ENCODE measurements around the gene WSCD1.

WSCD1 gene

DNA sequence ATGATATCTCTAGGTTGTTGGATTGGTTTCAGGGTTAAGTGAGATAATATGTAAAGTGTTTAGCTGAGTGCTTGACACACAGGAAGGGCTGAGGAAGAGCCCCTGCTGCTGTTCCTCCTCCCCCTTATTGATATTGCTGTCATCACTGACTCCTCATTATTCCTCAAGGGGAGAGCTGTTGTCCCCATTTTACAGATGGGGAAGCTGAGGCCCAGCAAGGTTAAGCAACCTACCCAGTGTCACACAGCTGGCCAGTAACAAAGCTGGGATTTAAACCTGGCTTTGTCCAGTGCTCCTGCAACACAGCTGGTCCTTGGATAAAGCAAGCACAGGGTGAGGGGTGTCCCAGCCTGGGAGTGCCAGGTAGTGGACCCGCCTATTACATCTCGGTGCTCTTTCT is 9.8 kb downstream of the WSCD1 start:
- no peak for ATAC-seq
- TF ChIP-seq, protein P1, sequence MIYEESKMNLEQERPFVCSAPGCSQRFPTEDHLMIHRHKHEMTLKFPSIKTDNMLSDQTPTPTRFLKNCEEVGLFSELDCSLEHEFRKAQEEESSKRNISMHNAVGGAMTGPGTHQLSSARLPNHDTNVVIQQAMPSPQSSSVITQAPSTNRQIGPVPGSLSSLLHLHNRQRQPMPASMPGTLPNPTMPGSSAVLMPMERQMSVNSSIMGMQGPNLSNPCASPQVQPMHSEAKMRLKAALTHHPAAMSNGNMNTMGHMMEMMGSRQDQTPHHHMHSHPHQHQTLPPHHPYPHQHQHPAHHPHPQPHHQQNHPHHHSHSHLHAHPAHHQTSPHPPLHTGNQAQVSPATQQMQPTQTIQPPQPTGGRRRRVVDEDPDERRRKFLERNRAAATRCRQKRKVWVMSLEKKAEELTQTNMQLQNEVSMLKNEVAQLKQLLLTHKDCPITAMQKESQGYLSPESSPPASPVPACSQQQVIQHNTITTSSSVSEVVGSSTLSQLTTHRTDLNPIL (CRISPR knock-in tag; IDR thresholded peaks at IDR 0.05; ENCODE audit: low read depth) = no peak
- TF ChIP-seq, protein P2, sequence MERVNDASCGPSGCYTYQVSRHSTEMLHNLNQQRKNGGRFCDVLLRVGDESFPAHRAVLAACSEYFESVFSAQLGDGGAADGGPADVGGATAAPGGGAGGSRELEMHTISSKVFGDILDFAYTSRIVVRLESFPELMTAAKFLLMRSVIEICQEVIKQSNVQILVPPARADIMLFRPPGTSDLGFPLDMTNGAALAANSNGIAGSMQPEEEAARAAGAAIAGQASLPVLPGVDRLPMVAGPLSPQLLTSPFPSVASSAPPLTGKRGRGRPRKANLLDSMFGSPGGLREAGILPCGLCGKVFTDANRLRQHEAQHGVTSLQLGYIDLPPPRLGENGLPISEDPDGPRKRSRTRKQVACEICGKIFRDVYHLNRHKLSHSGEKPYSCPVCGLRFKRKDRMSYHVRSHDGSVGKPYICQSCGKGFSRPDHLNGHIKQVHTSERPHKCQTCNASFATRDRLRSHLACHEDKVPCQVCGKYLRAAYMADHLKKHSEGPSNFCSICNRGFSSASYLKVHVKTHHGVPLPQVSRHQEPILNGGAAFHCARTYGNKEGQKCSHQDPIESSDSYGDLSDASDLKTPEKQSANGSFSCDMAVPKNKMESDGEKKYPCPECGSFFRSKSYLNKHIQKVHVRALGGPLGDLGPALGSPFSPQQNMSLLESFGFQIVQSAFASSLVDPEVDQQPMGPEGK (CRISPR knock-in tag; IDR thresholded peaks at IDR 0.05; ENCODE audit: borderline replicate concordance) = no peak
- TF ChIP-seq ARNTL (CRISPR knock-in tag; IDR thresholded peaks at IDR 0.05; ENCODE audit: borderline replicate concordance, low read depth) (no peak), GLIS3 (CRISPR knock-in tag; IDR thresholded peaks at IDR 0.05) (no peak), ZC3H10 (CRISPR knock-in tag; IDR thresholded peaks at IDR 0.05) (no peak), BACH2 (CRISPR knock-in tag; IDR thresholded peaks at IDR 0.05; ENCODE audit: borderline replicate concordance) (no peak), ESRRG (CRISPR knock-in tag; IDR thresholded peaks at IDR 0.05) (no peak), TCF4 (CRISPR knock-in tag; IDR thresholded peaks at IDR 0.05; ENCODE audit: borderline replicate concordance) (no peak), CSDC2 (CRISPR knock-in tag; IDR thresholded peaks at IDR 0.05) (no peak), ZNF8 (CRISPR knock-in tag; IDR thresholded peaks at IDR 0.05) (no peak)
- TF ChIP-seq, protein P3, sequence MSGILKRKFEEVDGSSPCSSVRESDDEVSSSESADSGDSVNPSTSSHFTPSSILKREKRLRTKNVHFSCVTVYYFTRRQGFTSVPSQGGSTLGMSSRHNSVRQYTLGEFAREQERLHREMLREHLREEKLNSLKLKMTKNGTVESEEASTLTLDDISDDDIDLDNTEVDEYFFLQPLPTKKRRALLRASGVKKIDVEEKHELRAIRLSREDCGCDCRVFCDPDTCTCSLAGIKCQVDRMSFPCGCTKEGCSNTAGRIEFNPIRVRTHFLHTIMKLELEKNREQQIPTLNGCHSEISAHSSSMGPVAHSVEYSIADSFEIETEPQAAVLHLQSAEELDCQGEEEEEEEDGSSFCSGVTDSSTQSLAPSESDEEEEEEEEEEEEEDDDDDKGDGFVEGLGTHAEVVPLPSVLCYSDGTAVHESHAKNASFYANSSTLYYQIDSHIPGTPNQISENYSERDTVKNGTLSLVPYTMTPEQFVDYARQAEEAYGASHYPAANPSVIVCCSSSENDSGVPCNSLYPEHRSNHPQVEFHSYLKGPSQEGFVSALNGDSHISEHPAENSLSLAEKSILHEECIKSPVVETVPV (CRISPR knock-in tag; IDR thresholded peaks at IDR 0.05) = no peak

DNA sequence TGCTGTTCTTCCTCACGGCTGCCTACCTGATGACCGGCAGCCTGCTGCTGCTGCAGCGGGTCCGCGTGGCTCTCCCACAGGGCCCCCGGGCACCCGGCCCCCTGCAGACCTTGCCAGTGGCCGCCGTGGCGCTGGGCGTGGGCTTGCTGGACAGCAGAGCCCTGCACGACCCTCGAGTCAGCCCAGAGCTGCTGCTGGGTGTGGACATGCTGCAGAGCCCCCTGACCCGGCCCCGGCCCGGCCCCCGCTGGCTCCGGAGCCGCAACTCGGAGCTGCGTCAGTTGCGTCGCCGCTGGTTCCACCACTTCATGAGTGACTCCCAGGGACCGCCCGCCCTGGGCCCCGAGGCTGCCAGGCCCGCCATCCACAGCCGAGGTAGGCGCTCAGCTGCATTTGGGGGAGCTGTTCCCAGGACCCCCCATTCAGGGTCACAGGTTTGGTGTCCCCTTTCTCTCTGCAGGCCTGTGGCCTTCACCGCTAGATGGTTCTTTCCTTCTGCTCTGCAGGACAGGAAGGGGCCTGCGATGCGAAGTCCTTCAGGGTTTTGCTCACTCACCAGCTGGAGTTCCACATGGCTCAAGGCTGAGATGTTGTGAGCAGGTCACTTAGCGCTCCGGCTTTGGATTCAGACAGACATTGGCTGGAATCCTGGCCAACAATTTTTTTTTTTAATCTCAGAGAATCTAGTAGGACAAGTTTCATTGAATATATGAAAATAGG is 10.7 kb downstream of the WSCD1 start:
- no peak for ATAC-seq
- TF ChIP-seq ARNTL (CRISPR knock-in tag; IDR thresholded peaks at IDR 0.05; ENCODE audit: borderline replicate concordance, low read depth) = no peak
- TF ChIP-seq TOX (CRISPR knock-in tag; IDR thresholded peaks at IDR 0.05; ENCODE audit: borderline replicate concordance) = no peak
- no peak for TF ChIP-seq ZNF8 (CRISPR knock-in tag; IDR thresholded peaks at IDR 0.05)
- TF ChIP-seq ISL1 (CRISPR knock-in tag; IDR thresholded peaks at IDR 0.05) = no peak
- TF ChIP-seq, protein P3 (CRISPR knock-in tag; IDR thresholded peaks at IDR 0.05) = no peak
- TF ChIP-seq ESRRG (CRISPR knock-in tag; IDR thresholded peaks at IDR 0.05) = no peak
- no peak for TF ChIP-seq PPARA (CRISPR knock-in tag; IDR thresholded peaks at IDR 0.05; ENCODE audit: borderline replicate concordance)
- TF ChIP-seq BACH2 (CRISPR knock-in tag; IDR thresholded peaks at IDR 0.05; ENCODE audit: borderline replicate concordance) = no peak
- no peak for TF ChIP-seq ZFP30 (CRISPR knock-in tag; IDR thresholded peaks at IDR 0.05)
- no peak for TF ChIP-seq ZNF70 (CRISPR knock-in tag; IDR thresholded peaks at IDR 0.05)
- no peak for TF ChIP-seq ZC3H10 (CRISPR knock-in tag; IDR thresholded peaks at IDR 0.05)

DNA sequence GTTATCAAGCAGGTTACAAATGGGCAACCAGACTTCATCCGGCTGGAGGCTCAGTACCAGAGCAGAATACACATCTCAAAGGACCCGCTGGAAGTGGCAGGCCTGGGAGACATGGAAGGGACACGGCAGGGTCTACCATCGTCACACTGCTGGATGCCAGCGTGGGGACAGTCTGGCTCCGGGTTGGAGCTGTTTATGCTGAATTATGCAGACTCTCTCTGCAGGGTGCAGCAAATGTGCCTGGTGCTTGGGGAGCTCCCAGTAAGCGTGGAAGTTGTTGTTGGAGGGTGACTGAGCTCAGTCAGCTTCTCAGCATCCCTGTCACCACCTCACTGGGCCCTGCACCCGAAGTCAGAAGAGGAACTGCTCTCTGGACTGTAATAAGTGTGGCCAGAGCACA is 12.2 kb downstream of the WSCD1 start:
- ATAC-seq = no peak
- TF ChIP-seq ZNF565 (CRISPR knock-in tag; conservative IDR thresholded peaks at IDR 0.05; ENCODE audit: low read depth) = no peak
- TF ChIP-seq TOX (CRISPR knock-in tag; IDR thresholded peaks at IDR 0.05; ENCODE audit: borderline replicate concordance) = no peak
- no peak for TF ChIP-seq ZC3H10 (CRISPR knock-in tag; IDR thresholded peaks at IDR 0.05)
- no peak for TF ChIP-seq GLIS3 (CRISPR knock-in tag; IDR thresholded peaks at IDR 0.05)
- no peak for TF ChIP-seq ZFP3 (CRISPR knock-in tag; IDR thresholded peaks at IDR 0.05)
- TF ChIP-seq ZNF8 (CRISPR knock-in tag; IDR thresholded peaks at IDR 0.05) = no peak
- no peak for TF ChIP-seq OSR1 (CRISPR knock-in tag; IDR thresholded peaks at IDR 0.05)
- TF ChIP-seq, protein P4, sequence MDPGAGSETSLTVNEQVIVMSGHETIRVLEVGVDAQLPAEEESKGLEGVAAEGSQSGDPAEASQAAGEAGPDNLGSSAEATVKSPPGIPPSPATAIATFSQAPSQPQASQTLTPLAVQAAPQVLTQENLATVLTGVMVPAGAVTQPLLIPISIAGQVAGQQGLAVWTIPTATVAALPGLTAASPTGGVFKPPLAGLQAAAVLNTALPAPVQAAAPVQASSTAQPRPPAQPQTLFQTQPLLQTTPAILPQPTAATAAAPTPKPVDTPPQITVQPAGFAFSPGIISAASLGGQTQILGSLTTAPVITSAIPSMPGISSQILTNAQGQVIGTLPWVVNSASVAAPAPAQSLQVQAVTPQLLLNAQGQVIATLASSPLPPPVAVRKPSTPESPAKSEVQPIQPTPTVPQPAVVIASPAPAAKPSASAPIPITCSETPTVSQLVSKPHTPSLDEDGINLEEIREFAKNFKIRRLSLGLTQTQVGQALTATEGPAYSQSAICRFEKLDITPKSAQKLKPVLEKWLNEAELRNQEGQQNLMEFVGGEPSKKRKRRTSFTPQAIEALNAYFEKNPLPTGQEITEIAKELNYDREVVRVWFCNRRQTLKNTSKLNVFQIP (CRISPR knock-in tag; IDR thresholded peaks at IDR 0.05; ENCODE audit: borderline replicate concordance, low read depth) = no peak
- TF ChIP-seq PPARA (CRISPR knock-in tag; IDR thresholded peaks at IDR 0.05; ENCODE audit: borderline replicate concordance) = no peak
- TF ChIP-seq, protein P2 (CRISPR knock-in tag; IDR thresholded peaks at IDR 0.05; ENCODE audit: borderline replicate concordance) = no peak
- TF ChIP-seq, protein P5, sequence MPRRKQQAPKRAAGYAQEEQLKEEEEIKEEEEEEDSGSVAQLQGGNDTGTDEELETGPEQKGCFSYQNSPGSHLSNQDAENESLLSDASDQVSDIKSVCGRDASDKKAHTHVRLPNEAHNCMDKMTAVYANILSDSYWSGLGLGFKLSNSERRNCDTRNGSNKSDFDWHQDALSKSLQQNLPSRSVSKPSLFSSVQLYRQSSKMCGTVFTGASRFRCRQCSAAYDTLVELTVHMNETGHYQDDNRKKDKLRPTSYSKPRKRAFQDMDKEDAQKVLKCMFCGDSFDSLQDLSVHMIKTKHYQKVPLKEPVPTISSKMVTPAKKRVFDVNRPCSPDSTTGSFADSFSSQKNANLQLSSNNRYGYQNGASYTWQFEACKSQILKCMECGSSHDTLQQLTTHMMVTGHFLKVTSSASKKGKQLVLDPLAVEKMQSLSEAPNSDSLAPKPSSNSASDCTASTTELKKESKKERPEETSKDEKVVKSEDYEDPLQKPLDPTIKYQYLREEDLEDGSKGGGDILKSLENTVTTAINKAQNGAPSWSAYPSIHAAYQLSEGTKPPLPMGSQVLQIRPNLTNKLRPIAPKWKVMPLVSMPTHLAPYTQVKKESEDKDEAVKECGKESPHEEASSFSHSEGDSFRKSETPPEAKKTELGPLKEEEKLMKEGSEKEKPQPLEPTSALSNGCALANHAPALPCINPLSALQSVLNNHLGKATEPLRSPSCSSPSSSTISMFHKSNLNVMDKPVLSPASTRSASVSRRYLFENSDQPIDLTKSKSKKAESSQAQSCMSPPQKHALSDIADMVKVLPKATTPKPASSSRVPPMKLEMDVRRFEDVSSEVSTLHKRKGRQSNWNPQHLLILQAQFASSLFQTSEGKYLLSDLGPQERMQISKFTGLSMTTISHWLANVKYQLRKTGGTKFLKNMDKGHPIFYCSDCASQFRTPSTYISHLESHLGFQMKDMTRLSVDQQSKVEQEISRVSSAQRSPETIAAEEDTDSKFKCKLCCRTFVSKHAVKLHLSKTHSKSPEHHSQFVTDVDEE (CRISPR knock-in tag; IDR thresholded peaks at IDR 0.05) = no peak
- TF ChIP-seq SNAI2 (CRISPR knock-in tag; IDR thresholded peaks at IDR 0.05) = no peak
- TF ChIP-seq TCF4 (CRISPR knock-in tag; IDR thresholded peaks at IDR 0.05; ENCODE audit: borderline replicate concordance) = no peak
